HG03460 (cell line): ENCODE data around the gene NELL2.

ENCODE experiments used
- ATAC-seq: cut with Tn5 transposase; IDR thresholded peaks from one replicate; pipeline ENCODE4 v1.9.1; 2021; ENCODE audit not compliant: unreplicated experiment

Gene NELL2

DNA sequence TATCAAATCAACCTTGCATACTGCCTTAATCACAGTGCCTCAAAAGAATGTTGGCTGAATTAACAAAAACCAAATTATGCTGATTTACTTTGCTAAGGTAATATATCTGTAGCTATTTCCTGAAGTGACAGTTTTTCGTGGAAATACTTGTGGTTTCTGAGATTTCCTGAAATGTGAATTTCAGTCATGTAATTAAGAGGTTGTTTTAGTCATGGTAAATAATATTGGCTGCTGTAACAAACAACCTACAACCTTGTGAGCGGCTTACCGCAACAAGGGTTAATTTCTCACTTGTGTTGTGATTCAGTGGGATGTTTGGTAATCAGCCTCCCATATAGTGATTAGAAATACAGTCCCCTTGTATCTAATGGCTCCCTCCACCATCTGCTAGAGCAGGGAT lies 387.9 kb downstream of the NELL2 start:
- no peak for ATAC-seq

- ATAC-seq = no peak
Observed at GRCh38 chr12:44484862-44485261, 391.3 kb downstream of the NELL2 start.

DNA sequence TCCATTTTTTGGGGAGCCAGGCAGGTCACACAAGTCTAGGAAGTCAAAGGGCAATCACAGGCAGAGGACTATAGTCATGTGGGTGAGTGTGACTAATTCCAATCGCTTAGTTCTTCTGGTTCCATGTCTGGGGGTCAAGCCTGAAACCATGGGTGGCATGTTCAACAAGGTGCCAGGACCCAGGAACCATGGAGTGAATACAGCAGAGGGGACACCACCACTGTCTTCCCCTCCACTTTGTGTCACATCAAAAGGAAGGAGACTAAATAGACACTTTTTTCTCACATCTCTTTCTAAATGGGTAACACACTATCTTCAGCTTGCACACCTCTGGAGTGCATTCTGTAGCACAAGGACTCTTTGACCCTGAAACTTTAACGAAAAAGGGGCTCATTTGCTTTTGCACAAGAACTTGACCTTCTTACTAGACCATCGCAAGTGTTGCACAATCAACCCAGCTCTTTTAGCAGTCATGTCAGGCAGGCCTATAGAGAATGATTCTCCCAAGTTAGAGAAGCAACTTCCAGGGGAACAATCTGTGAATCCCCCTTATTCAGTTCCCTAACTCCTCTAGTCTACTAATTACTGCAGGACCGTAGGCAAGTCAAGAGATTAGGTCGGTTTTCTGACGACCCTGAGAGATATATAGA lies 398.7 kb downstream of the NELL2 start:
- ATAC-seq = no peak

GRCh38 chr12:44476683-44477082 lies 399.4 kb downstream of the NELL2 start:
- ATAC-seq = no peak

DNA sequence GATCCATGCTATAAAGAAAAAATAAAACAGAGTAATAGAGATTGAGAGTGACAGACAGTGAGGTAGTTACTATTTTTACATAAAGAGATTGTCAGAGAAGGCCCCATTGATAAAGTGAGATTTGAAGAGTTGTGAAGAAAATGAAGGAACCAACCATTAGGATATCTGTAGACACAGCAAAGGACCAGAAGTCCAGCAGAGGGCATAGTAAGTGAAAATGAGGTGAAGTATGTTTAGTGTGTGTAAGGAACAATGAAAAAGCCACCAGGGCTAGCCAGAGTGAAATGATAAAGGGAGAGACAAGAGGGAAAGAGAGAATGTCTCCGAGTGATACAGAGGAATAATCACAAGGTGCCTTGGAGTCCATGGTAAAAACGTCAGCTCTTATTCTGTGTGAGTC lies 411.0 kb downstream of the NELL2 start:
- no peak for ATAC-seq

DNA sequence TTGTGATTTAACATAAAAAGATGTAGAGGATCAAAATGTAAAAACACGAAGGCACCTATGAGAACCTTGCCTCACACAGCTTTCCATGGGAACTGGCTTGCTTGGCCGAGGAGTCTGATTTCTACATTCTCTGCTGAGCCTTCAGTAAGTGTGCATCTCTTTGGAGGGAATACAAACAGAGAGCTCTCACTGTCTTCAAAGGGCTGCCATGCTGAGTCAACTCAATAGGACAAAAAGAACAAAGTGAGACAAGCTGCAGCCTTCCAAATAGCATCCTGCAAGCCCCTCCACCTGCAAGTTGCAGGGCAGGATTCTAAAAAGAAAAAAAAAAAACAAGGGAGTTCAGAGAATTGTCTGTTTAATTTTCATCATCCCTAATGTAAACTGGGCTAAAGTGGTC lies 411.9 kb downstream of the NELL2 start:
- ATAC-seq = no peak

DNA sequence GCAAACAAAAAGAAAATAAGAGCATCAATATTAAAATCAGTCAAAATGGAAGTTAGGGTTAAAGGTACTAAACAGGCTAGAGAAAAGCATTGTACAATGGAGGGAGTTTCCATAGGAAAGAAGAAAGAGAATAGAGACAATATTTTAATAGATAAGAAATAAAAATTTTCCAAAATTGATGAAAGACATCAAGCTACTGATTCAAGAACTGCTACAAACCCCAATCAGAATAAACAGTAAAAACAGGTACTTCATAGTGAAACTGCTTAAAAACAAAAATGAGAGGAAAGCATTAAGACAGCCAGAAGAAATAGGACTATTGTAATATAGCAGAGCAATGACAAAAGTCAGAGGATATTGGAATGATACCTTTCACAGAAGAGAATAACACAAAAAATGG lies 413.4 kb downstream of the NELL2 start:
- no peak for ATAC-seq

- no peak for ATAC-seq
Observed at GRCh38 chr12:44460261-44460660, 415.9 kb downstream of the NELL2 start.

DNA sequence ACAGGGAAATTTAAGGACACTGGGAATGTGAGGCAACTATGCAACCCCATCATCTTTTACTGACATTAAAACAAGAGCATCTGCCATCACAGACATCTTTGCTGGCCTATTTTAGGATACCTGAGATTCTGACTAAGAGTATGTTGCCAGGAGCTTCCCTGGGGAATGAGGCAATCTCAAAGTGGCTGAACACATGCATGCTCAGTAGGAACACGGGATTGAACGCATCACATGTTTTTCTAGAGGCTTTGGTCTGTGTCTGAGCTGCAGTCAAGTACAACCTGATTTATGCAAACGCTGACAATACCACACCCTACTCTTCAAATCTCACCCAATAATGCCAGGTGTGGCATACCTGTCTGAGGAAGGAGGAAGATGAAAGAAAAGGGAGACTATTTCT lies 416.5 kb downstream of the NELL2 start:
- ATAC-seq = no peak
